ENCODE measurements around the gene UBE3B.

UBE3B gene

GRCh38 chr12:109503611-109504010 lies 26.2 kb downstream of the UBE3B start:
- TF ChIP-seq CTCF (IDR thresholded peaks at IDR 0.05; ENCODE audit: borderline replicate concordance, insufficient read depth, low read depth, low read length): no peak
- H3K4me3 ChIP-seq (ENCODE audit: low read depth, low read length): no peak overlapping the region

GRCh38 chr12:109504068-109504467 lies 26.6 kb downstream of the UBE3B start:
- no peak for TF ChIP-seq CTCF (IDR thresholded peaks at IDR 0.05; ENCODE audit: borderline replicate concordance, insufficient read depth, low read depth, low read length)
- no peak overlapping the region for H3K4me3 ChIP-seq (ENCODE audit: low read depth, low read length)

GRCh38 chr12:109510196-109510595 lies 32.8 kb downstream of the UBE3B start:
- H3K4me3 ChIP-seq (ENCODE audit: low read depth, low read length): no peak overlapping the region
- TF ChIP-seq CTCF (IDR thresholded peaks at IDR 0.05; ENCODE audit: borderline replicate concordance, insufficient read depth, low read depth, low read length): no peak

GRCh38 chr12:109512608-109513007 lies 35.2 kb downstream of the UBE3B start:
- TF ChIP-seq CTCF (IDR thresholded peaks at IDR 0.05; ENCODE audit: borderline replicate concordance, insufficient read depth, low read depth, low read length): no peak
- H3K4me3 ChIP-seq (ENCODE audit: low read depth, low read length): no peak overlapping the region

- no peak overlapping the region for H3K4me3 ChIP-seq (ENCODE audit: low read depth, low read length)
- no peak for TF ChIP-seq CTCF (IDR thresholded peaks at IDR 0.05; ENCODE audit: borderline replicate concordance, insufficient read depth, low read depth, low read length)
These were observed 35.6 kb downstream of the UBE3B start for GRCh38 chr12:109513051-109513450.

GRCh38 chr12:109513977-109514376 lies 36.5 kb downstream of the UBE3B start:
- H3K4me3 ChIP-seq (ENCODE audit: low read depth, low read length): no peak overlapping the region
- TF ChIP-seq CTCF (IDR thresholded peaks at IDR 0.05; ENCODE audit: borderline replicate concordance, insufficient read depth, low read depth, low read length): no peak

- H3K4me3 ChIP-seq (ENCODE audit: low read depth, low read length): no peak overlapping the region
- no peak for TF ChIP-seq CTCF (IDR thresholded peaks at IDR 0.05; ENCODE audit: borderline replicate concordance, insufficient read depth, low read depth, low read length)
These were observed 40.2 kb downstream of the UBE3B start for GRCh38 chr12:109517619-109518018.

All from GM12875 (cell line).